Hepatocyte (in vitro differentiated cells): ENCODE results near the gene OR1N1.

Experiments
- CTCF ChIP-seq: fragments of 200-600 bp; sonication (generic); IDR thresholded peaks from 2 replicates; pipeline ENCODE4 v1.5.1; 2016; ENCODE audit warnings: antibody characterized with exemption, mild to moderate bottlenecking; ENCODE audit not compliant: poor library complexity
- EZH2phosphoT487 ChIP-seq: fragments of 200-600 bp; sonication (generic); IDR thresholded peaks from one replicate; pipeline ENCODE4 v1.6.1; 2018; ENCODE audit warnings: antibody characterized with exemption, mild to moderate bottlenecking, low read depth, moderate library complexity; ENCODE audit not compliant: unreplicated experiment, severe bottlenecking

GRCh38 chr9:122479062-122479461, 48.0 kb downstream of the OR1N1 start:
- TF ChIP-seq CTCF (no peak), EZH2phosphoT487 (no peak)
